Stomach (tissue), 9 donors: ENCODE measurements around the gene STAC3. TPM values are rescaled to one million over a fixed set of nuclear protein-coding genes. Genes with fewer than 3 reads are reported as not detected.

Source experiments
- DNase-seq, 2 donors: peaks; one replicate each; pipeline versions ENCODE4 v3.0.0 to v3.0.0-alpha.2; 2013 to 2019
- H3K27ac ChIP-seq, 5 donors: fragments of 200-600 bp in 4 of 5; sonication (generic) in 4 of 5; one replicate each; pipeline ENCODE4 v1.5.1; 2013 to 2019; ENCODE audit warnings: mild to moderate bottlenecking in 1 of 5, moderate library complexity in 1 of 5
- H3K27me3 ChIP-seq, 3 donors: fragments of 200-600 bp; sonication (generic); one replicate each; pipeline ENCODE4 v1.5.1; 2017 to 2019; ENCODE audit warnings: mixed run types in 1 of 3
- H3K36me3 ChIP-seq, 4 donors: fragments of 200-600 bp; sonication (generic); 1 replicate in 3 of 4; 2 replicates in 1 of 4; pipeline ENCODE4 v1.5.1; 2016 to 2019
- H3K4me1 ChIP-seq, 4 donors: fragments of 200-600 bp; sonication (generic); one replicate each; pipeline ENCODE4 v1.5.1; 2016 to 2019
- H3K4me3 ChIP-seq, 4 donors: fragments of 200-600 bp; sonication (generic) in 3 of 4; one replicate each; pipeline ENCODE4 v1.5.1; 2016 to 2019; ENCODE audit warnings: mild to moderate bottlenecking in 1 of 4
- H3K9me3 ChIP-seq, 4 donors: fragments of 200-600 bp; sonication (generic); one replicate each; pipeline ENCODE4 v1.5.1; 2016 to 2019
- CTCF ChIP-seq, 7 experiments: fragments of 450-650 bp in 4 of 7; fragments of 200-600 bp in 3 of 7; sonication (generic) in 3 of 7; IDR thresholded peaks; one replicate each; pipeline ENCODE4 v1.5.1; 2016 to 2019; ENCODE audit warnings: antibody characterized with exemption in 7 of 7, control low read depth in 2 of 7, mild to moderate bottlenecking in 1 of 7
- EP300 ChIP-seq: sonication (generic); formaldehyde crosslinking; IDR thresholded peaks from one replicate; pipeline ENCODE4 v1.6.1; 2017; ENCODE audit warnings: antibody characterized with exemption
- POLR2A ChIP-seq, 4 donors: fragments of 450-650 bp; IDR thresholded peaks; one replicate each; pipeline ENCODE4 v1.6.1; 2016; ENCODE audit warnings: antibody characterized with exemption in 4 of 4, control low read depth in 2 of 4, mild to moderate bottlenecking in 1 of 4, moderate library complexity in 1 of 4
- POLR2AphosphoS5 ChIP-seq, 3 donors: sonication (generic); formaldehyde crosslinking; IDR thresholded peaks; one replicate each; pipeline ENCODE4 v1.6.1; 2016; ENCODE audit warnings: antibody characterized with exemption in 3 of 3
- WGBS, 5 donors: extraction: QIAGEN DNeasy Blood & Tissue Kit in 3 of 5; methylation state at CpG; one replicate each; pipeline versions ENCODE4 v1.1.5 to v1.1.7; 2013 to 2018; 5-methylcytosine and 5-hydroxymethylcytosine counted together
- intact Hi-C: fragments of 100-400 bp; cut with DNase I; formaldehyde crosslinking; loops from one replicate; pipeline ENCODE4 v1.15.1; 2023; ENCODE audit warnings: low total_unique reads
- polyA plus RNA-seq, 3 donors: library from polyadenylated mRNA; stranded (reverse); fragments of 200-250 nt; gene quantifications; one replicate each; pipeline ENCODE4 v1.2.3, GENCODE V29; 2013
- total RNA-seq, 5 donors: library from RNA; depleted of rRNA; stranded (reverse); fragments of >200 nt; gene quantifications; one replicate each; pipeline versions ENCODE4 v1.1.0 to v1.2.3, GENCODE V29; 2014 to 2016
- donor health status: healthy with polysubstance abuse.
- donor health status: Bipolar disorder and iron deficiency.
- donor health status: healthy.

The STAC3 gene
- total and polyA plus RNA-seq, 8 donors: 0.55 to 5.1 (median 2.3) TPM; not detected in 1

GRCh38 chr12:57248934-57249742 is 1.8 kb downstream of the STAC3 start:
- 76 to 77% (median 76%) methylated on average over 6 to 7 of the region's 7 CpGs for WGBS, 5 donors
- TF ChIP-seq POLR2AphosphoS5 (IDR thresholded peaks at IDR 0.05) (no peak), EP300 (no peak), CTCF (IDR thresholded peaks at IDR 0.05) (no peak), POLR2A (IDR thresholded peaks at IDR 0.05) (no peak)
- H3K36me3 ChIP-seq: peaks cover 0 to 9% (median 2%) of the 10 kb centered on the region in 4 donors
- DNase-seq: no peak
- H3K27ac ChIP-seq: no peak overlapping the region
- peaks cover 0 to 15% (median 2%) of the 10 kb centered on the region in 3 donors for H3K27me3 ChIP-seq
- intact Hi-C loops: loop anchor here (5.0 kb wide), 1 partner anchor 37 kb away; no protein-coding TSS in a partner anchor
- H3K4me1 ChIP-seq: peaks cover 0 to 2% (median under 1%) of the 10 kb centered on the region in 4 donors
- H3K9me3 ChIP-seq: no peaks in the 10 kb centered on the region
- no peak overlapping the region for H3K4me3 ChIP-seq

GRCh38 chr12:57247041-57247440 is 3.9 kb downstream of the STAC3 start:
- Histone ChIP-seq H3K4me3 (no peak overlapping the region), H3K9me3 (no peaks in the 10 kb centered on the region), H3K36me3 (no peaks in the 10 kb centered on the region), H3K4me1 (peaks cover 19 to 23% (median 22%) of the 10 kb centered on the region in 4 donors), H3K27me3 (peaks cover 13 to 36% (median 18%) of the 10 kb centered on the region in 3 donors), H3K27ac (no peak overlapping the region)
- intact Hi-C loops: loop anchor here (5.0 kb wide), 1 partner anchor 35 kb away; no protein-coding TSS in a partner anchor
- TF ChIP-seq POLR2A (IDR thresholded peaks at IDR 0.05): no peak
- no peak for TF ChIP-seq CTCF (IDR thresholded peaks at IDR 0.05)
- no peak for TF ChIP-seq POLR2AphosphoS5 (IDR thresholded peaks at IDR 0.05)
- TF ChIP-seq EP300: no peak
- no peak for DNase-seq
- WGBS, 5 donors: 95 to 100% (median 97%) methylated on average over 1 of the region's 1 CpG

DNA sequence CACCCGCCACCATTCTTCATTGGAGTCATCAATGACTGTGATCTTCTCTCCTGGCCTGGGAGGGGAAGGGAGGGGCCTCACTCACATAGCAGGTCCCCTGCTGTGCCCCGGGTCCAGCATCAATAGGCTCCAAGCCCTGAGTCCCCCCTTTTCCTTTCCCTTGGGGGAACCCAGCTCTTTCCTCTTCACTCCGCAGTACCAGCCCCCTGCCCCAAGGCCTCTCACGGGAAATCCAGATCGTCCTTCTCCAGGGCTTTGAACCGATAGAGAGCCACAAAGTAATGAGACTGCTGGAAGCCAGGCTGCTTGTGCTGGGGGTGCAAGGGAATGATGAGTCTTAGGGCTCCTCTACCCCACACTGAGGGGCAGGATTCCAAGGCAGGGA is 6.7 kb downstream of the STAC3 start:
- Histone ChIP-seq H3K4me3 (no peak overlapping the region), H3K9me3 (no peaks in the 10 kb centered on the region), H3K27ac (no peak overlapping the region), H3K27me3 (peaks cover 24 to 63% (median 43%) of the 10 kb centered on the region in 3 donors), H3K36me3 (no peaks in the 10 kb centered on the region), H3K4me1 (peaks cover 44 to 50% (median 49%) of the 10 kb centered on the region in 4 donors)
- DNase-seq: no peak
- TF ChIP-seq POLR2AphosphoS5 (IDR thresholded peaks at IDR 0.05) (no peak), POLR2A (IDR thresholded peaks at IDR 0.05) (no peak), EP300 (no peak), CTCF (IDR thresholded peaks at IDR 0.05) (no peak)
- intact Hi-C loops: no loop called here
- WGBS, 5 donors: 38 to 69% (median 67%) methylated on average over 6 of the region's 6 CpGs

DNA sequence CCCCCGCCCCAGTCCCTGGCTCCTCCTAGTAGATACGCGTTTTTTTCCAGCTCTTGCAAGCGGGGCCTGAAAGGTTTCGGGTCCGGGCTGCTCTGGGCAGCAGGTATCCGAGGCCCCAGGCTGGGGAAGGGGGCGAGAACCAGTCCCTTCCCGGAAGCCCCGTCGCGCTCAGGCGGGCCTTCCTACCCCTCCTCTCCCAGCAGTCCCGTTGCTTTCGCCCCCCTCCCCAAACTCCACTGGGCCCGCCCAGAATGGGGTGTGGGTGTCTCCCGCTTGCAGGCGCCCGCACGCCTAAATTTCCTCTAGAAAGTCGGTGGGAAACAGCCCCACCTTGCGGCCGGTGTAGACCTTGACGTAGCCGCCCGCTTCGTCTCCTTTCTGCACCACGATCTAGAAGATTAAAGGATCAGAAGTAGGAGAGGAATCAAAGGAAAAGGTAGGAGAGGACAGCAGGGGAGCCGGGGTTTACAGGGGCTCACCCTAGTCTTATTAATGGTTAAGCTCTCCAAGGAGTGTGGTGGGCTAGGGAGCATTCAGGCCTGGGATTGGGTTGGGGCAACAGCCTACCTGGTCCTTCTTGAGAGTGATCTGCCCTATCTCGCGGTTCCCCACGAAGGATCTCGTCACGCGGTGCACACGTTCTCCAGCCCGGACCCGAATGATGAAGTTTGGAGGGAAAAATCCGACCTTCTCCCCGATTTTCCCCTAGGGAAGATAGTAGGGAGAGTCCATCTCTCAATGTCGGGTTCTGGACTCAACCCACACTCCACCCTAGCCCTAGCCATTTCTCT is 7.3 kb downstream of the STAC3 start:
- peaks cover 24 to 69% (median 49%) of the 10 kb centered on the region in 3 donors for H3K27me3 ChIP-seq
- intact Hi-C loops: no loop called here
- no peaks in the 10 kb centered on the region for H3K36me3 ChIP-seq
- H3K27ac ChIP-seq: no peak overlapping the region
- H3K4me1 ChIP-seq: peaks cover 46 to 56% (median 54%) of the 10 kb centered on the region in 4 donors
- 5 to 11% (median 7%) methylated on average over 39 to 41 of the region's 41 CpGs for WGBS, 5 donors
- peak; percentile 85 to 89 for DNase-seq
- H3K9me3 ChIP-seq: no peaks in the 10 kb centered on the region
- TF ChIP-seq POLR2AphosphoS5 (IDR thresholded peaks at IDR 0.05): no peak
- TF ChIP-seq CTCF (IDR thresholded peaks at IDR 0.05): peak in 5 of 7 experiments; percentile 54 to 69 (median 64)
- H3K4me3 ChIP-seq: peak overlapping the region; percentile 22 to 53 (median 38)
